SH-SY5Y (cell line): ENCODE data around the gene ULK2.

Source experiments
- GATA2 ChIP-seq: IDR thresholded peaks from 2 replicates; pipeline ENCODE4 v1.6.1; 2011; ENCODE audit warnings: mild to moderate bottlenecking, low read depth, low read length
- GATA3 ChIP-seq: IDR thresholded peaks from 2 replicates; pipeline ENCODE4 v1.6.1; 2011; ENCODE audit warnings: low read depth, mild to moderate bottlenecking, low read length, moderate library complexity

DNA sequence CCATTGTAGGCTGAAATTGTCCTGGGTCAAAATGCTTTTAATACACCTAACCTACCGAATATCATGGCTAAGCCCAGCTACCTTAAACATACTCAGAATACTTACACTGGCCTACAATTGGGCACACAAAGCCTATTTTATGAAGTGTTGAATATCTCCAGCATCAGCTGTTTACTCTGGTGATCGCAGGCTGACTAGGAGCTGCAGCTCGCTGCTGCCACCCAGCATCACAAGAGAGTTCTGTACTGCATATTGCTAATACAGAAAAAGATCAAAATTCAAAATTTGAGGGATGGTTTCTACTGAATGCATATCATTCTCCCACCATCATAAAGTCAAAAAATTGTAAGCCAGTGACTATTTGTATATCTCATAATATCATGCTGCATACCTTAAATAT lies 55.3 kb downstream of the ULK2 start:
- no peak for TF ChIP-seq GATA2
- TF ChIP-seq GATA3, result no peak
